ENCODE data around the gene COLEC12.

The COLEC12 gene

DNA sequence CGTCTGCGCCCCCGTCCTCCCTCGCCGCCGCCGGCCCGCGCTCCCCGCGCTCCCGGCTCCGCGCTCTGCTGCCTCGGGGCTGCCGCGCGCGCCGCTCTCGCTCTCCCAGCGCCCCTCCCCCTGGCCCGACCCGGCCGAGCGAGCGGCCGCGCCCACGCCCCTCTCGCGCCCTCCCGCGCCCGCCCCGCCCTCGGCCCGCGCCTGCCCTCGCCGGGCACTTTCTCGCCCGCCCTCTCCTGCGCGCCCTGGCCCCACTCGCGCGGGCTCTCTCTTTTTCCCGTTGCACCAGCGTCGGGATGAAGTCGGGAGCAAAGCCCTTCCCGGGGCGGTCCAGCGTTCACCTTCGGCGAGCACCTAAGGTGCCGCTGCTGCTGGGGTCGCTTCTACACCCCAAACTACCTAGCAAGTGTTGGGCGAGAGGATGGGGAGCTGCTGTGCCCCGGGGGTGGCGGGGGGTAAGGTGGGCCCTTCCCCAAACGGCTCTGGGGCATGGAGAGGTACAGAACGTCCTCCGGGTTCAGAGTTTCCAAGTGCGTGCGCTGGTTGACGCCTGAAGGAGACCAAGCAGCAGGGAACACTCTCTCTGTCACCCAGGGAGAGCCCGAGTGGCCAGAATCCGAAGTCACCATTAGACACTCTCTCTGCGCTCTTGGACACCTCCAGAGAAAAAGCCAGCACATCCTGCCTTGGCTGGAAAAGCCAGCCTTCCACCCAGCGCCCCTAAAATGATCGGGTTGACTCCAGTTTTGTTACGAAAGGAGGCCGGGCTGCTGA, at the start of gene COLEC12:
Gene COLEC12 (minus strand): TSS at position 70 of the 774 bp plus-strand sequence. CDS start 187 bp downstream, outside the sequence.
- DNase-seq: no peak

- DNase-seq: no peak
Observed at GRCh38 chr18:549967-550366, 49.5 kb upstream of the COLEC12 start.

GRCh38 chr18:543447-544078, 43.1 kb upstream of the COLEC12 start:
- no peak for DNase-seq

DNA sequence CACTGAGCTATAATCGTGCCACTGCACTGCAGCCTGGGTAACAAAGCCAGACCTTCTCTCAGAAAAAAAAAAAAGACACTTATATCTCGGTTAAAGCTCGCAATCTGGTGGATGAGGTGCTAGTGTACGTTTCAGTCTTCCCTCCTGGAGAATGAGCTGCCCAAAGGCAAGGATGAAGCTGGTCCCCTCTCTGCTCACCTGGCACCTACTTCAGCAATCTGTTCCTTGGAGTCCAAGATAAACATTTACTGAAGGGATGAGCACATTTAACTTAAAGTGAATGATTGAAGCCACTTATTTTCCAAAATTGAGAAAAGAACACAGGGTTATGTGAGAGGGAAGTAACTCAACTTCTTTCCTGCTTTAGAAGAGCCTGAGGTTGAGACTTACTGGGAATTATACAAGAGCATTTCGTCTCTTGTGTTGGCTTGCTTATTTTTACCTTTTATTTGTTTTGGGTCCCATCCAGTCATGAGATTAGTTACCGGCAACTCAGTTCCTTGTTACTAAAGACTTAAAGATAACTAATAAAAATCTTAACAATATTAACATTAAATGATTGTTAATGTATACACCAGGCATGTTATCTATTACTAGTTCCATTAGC, 33.6 kb upstream of the COLEC12 start:
- no peak for DNase-seq

- DNase-seq: no peak
Observed at GRCh38 chr18:532632-533031, 32.1 kb upstream of the COLEC12 start.

DNA sequence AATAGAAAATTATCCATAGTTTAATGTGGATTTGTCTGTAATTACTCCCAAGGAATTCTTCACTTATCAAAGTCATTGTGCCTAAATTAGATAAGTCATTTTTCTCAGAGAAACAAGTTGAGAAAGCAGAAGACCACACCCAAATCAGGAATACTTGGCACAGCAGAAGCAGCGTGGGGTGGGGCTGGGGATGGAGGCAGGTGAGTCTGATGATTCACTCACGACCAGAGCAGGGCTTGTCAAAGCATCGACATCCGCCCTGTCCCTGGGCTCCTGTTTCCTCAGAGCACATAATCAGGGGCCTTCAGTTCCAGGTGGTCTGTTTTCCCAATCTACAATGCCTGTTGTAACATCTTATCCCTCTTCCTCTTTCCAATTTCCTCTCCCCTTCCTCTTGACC, 31.5 kb upstream of the COLEC12 start:
- no peak for DNase-seq

DNA sequence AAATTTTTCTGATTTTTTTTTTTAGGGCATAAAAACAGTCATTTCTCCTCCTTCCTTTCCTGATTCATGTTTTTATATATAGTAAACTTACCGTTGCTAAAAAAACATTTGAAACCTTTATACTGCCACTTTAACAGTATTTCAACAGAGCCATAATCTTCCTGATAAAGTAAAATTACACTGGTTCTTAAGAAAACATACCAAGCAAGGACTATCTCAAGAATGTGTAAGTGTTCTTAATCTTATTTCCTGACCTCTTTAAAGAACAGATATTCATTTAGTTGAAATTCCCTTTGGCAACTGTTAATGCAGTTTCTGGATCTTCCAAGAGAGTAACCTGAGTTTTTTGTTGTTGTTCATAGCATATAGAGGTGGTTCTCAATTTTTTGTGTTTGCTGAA, 26.6 kb upstream of the COLEC12 start:
- no peak for DNase-seq

- no peak for DNase-seq
Observed at GRCh38 chr18:526681-527080, 26.2 kb upstream of the COLEC12 start.

DNA sequence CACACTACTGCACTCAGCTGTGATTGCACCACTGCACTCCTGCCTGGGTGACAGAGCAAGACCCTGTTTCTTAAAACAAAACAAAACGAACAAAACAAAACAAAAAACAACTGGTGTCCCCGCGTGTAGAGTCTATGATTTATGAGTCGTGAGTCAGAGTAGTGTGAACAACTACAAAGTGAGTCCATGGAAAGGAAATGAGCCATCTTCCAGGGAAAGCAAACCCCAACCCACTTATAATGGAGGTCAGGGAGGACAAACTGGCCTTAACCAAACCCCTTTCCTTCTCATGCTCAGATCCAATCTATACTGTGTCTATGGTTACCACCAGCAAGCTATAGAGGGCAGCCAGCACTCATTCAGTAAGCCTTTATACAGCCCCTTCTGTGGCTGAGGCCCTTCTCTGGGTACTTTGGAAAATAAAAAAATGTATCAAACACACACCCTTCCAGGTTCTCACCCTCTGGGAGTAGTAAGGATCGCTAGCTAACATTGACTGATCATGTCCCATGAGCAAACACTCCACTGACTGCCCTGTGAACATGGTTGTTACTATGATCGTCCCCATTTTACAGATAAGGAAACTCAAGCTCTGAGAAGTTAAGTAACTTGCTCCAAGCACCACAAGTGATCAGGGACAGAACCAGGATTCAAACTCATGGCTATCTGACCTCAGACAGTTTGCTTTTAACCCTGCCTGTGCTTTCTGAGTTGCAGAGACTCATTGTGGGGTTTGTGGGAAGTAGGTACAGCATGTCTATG, 24.7 kb upstream of the COLEC12 start:
- no peak for DNase-seq

DNA sequence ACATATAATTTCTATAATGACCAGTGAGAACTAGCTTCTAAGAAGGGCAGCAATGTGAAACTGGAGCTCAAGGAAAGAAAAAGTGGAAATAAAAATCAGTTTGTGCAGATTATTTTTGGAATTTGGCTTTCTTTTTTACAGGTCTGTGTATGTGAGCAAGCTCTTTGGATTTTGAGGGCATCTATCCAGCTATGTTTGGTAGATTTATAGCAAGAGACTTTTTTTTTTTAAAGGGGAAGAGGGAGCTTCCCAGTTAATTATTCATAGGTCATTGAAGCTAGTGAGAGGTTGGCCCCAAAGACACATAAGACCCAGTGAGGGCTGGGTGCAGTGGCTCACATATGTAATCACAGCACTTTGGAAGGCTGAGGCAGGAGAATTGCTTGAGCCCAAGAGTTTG, 24.0 kb upstream of the COLEC12 start:
- DNase-seq: no peak

DNA sequence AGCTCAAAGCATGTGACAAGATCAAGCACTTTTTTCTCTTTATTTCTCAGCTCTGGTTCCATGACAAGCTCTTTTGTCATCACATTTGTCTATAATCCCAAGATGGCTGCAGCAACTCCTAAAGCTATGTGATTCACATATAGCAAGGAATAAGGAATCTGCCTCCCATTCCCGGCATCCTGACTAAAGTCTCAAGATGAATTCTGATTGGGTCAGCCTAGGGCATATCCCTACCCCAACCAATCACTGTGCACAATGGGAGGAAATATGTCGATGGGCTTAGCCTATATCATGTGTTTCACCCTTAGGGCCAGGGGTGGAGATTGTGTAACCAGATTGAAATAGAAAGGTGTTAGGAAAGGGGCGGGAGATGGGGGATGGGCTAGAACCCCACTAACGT, 23.1 kb upstream of the COLEC12 start:
- DNase-seq: no peak

DNA sequence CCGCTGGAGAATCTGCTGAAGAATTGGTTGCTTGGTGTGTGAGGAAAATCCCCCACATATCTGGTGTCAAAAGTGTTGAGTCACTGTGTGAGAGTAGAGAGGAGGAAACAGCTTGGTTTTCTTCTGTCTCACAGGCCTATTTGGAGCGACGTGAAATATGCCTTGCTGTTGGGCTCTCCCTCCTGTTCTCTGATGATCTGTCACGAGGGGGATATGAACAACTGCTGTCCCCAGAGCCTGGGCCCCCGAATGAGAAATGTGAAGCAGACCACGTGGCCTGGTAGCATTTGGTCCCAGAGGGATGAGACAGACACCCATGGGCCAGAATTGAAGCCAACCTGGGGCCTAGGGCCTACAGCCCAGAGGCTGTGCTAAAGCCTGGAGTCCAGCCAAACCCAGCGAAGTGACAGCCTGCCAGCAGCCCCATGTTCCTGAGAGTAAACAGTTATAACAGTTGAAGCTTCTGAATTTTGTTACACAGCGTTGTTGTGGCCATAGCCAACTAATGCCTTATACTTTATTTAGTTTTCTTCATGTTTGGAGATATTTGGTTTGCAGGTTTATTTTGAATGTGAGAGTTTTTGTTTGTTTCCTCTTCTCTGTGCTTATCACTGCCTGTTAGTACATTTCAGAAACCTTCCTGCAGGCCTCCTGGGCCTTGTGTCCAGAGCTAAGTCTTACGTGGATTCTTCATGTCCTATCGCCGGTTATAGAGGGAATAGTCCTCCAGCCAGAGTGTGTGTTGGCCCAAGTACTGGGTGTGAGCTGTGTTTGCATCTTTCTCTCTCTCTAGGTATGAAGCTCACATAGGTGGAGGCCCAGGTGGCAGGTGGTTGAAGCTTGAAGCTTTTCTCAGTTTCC, 18.7 kb upstream of the COLEC12 start:
- DNase-seq: no peak

GRCh38 chr18:518081-518480, 17.6 kb upstream of the COLEC12 start:
- DNase-seq: no peak

DNA sequence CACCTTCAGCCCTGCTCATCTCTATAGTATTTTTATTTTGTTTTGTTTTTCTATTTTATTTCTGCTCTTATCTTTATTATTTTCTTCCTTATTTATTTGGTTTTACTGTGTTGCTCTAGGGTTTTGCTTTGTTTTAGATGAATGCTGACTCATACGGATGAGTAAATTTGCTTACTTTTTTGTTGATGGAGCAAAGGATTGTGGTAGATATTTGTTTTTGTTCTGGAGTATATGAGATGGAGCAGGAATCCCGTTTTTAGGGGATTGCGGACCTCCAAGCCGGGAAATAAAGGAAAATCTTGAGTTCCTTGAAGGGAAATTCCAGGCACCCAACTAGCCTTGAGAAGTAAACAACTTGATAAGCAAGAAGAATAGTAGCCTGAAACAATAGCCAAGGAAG, 15.3 kb upstream of the COLEC12 start:
- DNase-seq: no peak

DNA sequence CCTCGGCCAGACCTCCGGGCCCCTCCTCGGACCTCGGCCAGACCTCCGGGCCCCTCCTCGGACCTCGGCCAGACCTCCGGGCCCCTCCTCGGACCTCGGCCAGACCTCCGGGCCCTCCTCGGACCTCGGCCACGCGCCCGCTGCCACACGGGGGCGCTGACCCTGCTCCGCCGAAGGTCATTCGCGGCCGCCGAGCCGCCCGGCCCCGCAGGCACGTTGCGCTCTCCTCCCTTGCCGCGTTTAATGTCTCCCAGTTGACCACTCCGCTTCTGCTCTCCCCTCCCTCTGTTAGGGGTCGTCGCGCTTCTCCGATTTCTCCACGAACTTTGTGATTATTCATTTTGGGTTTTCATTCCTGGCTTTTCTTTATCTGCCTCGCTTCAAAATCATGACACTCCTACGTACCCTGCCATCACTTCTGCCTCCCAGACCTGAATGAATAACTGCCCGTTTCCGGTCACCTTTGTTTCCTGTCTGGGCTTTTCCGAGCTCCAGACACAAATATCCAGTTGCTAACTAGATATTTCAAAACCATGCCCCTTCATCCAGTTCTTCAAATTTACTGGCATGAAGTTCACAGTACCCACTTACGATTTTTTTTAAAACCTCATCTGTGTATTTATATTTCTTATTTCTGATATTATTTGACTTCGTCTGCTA, 14.8 kb upstream of the COLEC12 start:
- no peak for DNase-seq

GRCh38 chr18:513826-514530, 13.5 kb upstream of the COLEC12 start:
- DNase-seq: no peak

GRCh38 chr18:512957-513356, 12.5 kb upstream of the COLEC12 start:
- DNase-seq: no peak

DNA sequence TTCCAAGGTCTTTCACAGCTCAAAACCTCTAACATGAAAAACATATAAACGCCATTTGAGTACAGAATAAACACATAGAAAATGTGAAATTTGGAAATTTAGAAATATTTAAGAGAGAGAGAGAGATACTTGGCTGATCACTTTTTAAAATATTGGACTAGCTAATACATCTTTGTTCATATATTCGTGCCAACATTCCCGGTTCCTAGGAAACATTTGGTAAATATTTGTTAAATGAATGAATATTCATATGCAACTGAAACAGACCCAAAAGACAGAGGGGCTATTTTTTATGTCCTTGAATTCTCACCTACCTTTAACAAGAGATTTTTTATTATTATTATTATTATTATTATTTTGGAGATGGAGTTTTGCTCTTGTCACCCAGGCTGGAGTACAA, 8.3 kb upstream of the COLEC12 start:
- no peak for DNase-seq

- no peak for DNase-seq
Observed at GRCh38 chr18:507636-508035, 7.1 kb upstream of the COLEC12 start.

DNA sequence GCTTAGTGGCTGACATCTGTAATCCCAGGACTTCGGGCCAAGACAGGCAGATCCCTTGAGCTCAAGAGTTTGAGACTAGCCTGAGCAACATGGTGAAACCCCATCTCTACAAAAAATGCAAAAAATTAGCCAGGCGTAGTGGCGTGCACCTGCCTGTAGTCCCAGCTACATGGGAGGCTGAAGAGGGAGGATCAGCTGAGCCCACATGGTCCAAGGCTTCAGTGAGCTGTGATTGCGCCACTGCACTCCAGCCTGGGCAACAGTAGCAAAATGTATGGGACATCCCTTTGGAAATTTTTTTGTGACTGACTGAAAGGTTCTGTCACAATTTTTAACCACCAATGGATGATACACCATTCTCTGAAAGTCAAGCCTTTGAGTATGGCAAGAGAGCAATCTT, 6.3 kb upstream of the COLEC12 start:
- no peak for DNase-seq

DNA sequence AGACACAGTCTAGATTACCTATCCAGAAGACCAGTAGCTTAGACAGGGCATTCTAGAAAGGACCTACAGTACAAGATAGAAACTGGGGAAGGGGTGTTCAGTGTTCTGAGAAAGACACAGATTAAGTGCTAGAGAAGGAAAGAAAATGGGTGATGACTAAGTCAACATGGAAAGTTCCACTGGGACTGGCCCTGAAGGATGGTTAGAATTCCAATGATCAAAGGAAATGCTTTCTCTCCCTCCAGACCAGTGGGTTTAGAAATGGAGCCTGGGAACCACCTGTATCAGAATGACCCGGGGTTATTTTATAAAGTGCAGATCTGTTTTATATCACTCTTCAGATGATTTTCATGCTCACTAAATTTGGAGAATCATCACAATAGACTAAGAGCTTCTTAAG, 5.8 kb upstream of the COLEC12 start:
- DNase-seq: no peak

All from NCI-H1417 (cell line).